ENCODE measurements around the gene PURB.
"Not testable (repeated sequence)": the region's sequence is repeated elsewhere in the genome, so short reads cannot be mapped to it uniquely, and the experiment has no call there.

Gene PURB

DNA sequence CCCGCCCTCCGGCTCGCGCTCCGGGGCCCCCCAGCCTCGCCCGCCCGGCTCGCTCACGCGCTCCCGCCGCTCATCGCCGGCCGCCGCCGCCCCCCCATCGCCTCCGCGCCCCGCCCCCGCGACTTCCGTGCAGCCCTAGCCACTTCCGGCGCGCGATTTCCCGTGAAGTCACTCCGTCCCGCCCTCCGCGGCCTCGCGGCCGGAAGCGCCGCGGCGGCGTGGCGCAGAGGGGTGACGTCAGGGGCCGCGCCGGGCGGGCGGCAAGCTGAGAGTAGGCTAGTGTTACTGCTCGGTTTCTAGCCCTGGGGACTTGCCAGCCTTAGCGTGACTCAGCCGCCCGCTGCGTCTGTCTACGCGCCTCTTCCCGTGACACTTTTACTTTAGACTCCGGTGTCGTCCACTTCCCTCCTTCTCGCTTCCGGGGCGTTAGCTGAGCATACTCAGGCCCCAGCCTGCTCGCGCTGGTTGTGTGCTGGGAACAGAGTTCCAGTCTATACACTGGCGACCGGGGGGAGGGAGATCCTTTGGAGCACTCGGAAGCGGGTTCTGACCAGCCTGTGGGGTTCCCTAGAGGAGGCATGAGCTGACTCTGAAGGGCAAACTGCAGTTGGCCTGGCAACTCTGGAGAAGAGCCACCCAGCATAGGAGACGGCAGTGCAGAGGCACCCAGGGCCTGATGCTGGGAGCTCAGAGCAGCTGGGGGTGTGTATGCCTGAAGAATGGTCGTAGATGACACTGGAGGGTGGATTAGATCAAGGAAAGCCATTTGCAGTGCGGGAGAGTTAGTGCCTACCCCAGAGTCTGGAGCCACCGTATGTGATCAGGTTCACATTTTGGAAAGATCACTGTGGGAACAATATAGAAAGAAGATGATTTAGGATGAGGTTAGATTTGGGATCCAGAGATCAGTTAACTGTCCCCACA lies at the start of gene PURB:
Gene PURB, minus strand, starts transcription at position 137 of the 924 bp plus-strand sequence. CDS start 182 bp downstream, outside the sequence.
- peak; percentile 98 for DNase-seq

GRCh38 chr7:44935016-44935415 lies 49.7 kb upstream of the PURB start:
- DNase-seq = no peak

DNA sequence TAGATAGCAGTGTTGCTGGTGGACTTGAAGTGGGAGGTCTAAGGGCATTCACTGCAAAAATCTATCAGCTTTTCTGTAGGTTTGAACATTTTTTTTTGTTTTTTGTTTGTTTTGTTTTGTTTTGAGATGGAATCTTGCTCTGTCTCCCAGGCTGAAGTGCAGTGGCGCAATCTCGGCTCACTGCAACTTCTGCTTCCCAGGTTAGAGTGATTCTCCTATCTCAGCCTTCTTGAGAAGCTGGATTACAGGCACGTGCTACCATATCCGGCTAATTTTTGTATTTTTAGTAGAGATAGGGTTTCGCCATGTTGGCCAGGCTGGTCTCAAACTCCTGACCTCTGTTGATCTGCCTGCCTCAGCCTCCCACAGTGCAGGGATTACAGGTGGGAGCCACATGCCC lies 49.2 kb upstream of the PURB start:
- not testable (repeated sequence) for DNase-seq

DNA sequence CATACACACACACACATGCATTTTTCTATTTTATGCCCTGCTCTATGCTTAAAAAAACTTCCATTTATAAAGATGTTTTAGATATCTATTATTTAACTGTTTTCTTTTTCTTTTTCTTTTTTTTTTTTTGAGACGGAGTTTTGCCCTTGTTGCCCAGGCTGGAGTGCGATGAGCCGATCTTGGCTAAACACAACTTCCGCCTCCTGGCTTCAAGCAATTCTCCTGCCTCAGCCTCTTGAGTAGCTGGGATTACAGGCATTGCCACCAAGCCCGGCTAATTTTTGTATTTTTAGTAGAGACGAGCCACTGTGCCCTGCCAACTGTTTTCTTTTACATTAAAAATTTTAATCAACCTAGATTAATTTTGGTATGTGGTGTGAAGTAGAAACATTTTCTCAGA lies 45.6 kb upstream of the PURB start:
- no peak for DNase-seq

GRCh38 chr7:44922351-44922694 lies 37.0 kb upstream of the PURB start:
- no peak for DNase-seq

- DNase-seq = peak; percentile 99
Measured at GRCh38 chr7:44921607-44922350, 36.4 kb upstream of the PURB start.

GRCh38 chr7:44920119-44920518 lies 34.8 kb upstream of the PURB start:
- DNase-seq = no peak

GRCh38 chr7:44918029-44918428 lies 32.7 kb upstream of the PURB start:
- no peak for DNase-seq

- DNase-seq = no peak
Measured at GRCh38 chr7:44917465-44917864, 32.1 kb upstream of the PURB start.

GRCh38 chr7:44914992-44915607 lies 29.8 kb upstream of the PURB start:
- DNase-seq = peak; percentile 67

DNA sequence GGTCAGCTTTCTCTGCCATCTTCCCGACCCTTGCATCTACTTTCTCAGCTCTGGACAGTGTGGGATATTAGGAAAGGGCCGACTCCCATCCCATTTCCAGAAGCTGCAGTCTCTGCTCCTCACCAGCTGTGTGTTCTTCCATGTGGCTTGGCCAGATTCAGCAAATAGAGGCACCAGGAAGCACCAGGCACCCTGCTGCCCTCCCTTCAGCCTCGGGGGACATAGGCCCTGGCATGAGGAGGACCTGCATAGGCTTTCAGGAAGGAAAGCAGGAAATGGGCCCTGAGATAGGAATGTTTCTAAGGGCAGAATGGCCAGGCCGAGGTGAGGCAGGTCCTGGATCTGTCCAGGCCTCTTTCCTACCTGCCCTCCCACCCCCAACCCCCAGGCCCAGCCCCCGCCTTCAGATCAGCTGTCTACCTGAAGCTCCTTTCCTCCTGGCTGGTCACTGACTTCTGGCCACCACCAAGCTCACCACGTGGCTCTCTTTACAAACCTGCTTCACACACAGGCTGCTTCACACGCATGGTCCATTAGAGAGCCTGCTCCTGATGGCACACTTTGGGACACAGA lies 27.5 kb upstream of the PURB start:
- no peak for DNase-seq

DNA sequence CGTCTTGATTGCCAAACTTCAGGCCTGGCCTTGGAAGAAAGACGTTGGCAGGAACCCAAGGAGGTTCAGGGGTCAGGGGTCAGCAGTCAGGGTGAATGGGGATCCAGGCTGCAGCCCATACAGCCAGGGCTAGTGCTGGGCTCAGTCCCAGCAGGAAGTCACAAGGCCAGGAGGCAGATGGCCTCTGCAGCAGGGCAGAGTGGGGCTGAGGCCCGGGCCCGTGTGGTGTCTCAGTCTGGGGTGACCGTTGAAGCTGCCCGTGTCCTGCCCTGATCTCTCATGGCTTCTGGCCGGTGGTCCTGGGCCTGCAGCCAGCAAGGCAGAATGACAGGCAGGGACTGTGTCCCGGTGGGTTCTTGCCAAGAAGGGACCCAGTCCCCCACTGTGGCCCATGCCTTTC lies 26.6 kb upstream of the PURB start:
- no peak for DNase-seq

DNA sequence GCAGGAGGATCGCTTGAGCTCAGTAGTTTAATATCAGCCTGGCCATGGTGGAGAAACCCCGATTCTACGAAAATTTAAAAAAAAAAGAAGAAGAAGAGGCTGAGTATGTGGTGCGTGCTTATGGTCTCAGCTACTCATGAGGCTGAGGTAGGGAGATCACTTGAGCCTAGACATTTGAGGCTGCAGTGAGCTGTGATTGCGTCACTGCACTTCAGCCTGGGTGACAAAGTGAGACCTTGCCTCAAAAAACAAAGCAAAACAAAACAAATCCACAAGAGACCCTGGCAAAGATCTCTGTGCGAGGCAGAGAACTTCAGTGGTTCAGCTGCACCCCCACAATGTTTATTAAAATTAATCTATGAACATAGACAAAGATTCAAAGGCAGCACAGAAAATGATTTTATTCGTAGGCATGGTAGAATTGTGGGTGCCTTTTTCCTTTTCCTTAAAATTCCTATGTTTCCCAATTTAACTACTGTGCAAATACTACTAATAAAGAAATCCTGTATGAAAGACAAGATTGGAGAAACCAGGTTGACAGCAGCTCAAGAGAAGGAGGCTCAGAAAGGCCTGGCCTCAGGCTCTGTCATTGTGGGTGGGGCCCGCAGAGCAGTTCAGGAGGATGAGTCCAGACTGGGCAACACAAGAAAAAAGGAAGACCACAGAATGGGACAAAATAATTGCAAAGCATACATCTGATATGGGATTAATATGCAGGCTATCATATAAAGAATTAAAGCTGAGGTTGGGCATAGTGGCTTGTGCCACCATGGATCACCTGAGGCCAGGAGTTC lies 24.5 kb upstream of the PURB start:
- no peak for DNase-seq

DNA sequence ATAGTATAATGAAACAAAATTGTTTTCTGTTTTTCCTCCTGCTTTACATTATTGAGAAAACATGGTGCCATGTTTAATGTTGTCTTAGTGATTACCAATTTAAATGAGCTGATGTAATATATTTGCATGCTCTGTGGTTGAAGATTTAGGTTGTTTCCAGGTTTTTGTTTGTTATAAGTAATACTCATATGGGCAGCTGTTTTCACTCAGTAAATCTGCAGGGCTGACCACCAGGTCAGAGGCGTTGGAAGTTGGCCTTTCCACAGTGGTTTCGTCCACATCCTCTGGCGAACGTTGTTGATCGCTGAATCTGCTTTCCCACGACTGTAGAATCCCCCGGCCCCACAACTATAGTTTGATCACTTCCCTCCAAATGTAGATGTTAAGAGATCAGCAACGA lies 21.6 kb upstream of the PURB start:
- no peak for DNase-seq

GRCh38 chr7:44905002-44905635 lies 19.8 kb upstream of the PURB start:
- DNase-seq = no peak

DNA sequence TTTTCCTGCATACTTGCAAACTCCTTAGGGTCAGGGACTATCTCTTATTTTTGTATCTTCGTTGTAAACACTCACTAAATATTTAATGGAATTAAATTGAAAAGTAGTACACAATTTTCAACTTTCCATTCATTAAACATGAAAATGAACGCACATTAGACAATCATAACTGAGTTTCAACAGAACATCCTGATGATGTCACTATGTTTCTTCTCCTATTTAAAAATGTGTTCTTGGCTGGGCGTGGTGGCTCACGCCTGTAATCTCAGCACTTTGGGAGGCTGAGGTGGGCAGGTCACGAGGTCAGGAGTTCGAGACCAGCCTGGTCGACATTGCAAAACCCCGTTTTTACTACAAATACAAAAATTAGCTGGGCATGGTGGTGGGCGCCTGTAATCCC lies 14.1 kb upstream of the PURB start:
- DNase-seq = no peak

GRCh38 chr7:44898039-44898438 lies 12.7 kb upstream of the PURB start:
- no peak for DNase-seq

- DNase-seq = no peak
Measured at GRCh38 chr7:44897309-44897708, 12.0 kb upstream of the PURB start.

- DNase-seq = no peak
Measured at GRCh38 chr7:44894888-44895580, 9.7 kb upstream of the PURB start.

- no peak for DNase-seq
Measured at GRCh38 chr7:44893710-44894234, 8.4 kb upstream of the PURB start.

DNA sequence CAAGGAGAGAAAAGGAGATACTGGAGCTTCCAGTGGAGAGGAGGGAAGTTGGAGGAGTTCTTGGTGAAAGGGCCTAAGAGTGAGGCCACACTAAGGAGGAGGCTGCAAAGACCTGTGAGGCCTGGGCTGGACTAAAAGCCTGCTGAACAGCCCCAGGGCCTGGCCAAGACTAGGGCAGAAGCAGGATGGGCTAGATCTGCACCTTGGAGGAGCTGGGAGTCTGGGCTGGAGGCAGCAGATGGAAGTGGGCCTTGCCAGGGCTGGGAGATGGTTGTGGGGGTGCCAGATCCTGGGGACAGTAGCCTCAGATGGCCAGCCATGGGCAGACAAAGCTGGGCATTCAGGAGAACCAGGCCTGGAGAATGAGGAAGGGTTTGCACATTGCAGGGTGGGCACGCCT lies 6.5 kb upstream of the PURB start:
- no peak for DNase-seq
